SK-N-SH (cell line): Measurements from ENCODE around the gene MRPS7.
"Not testable (repeated sequence)": the region's sequence is repeated elsewhere in the genome, so short reads cannot be mapped to it uniquely, and the experiment has no call there.

Experiments
- EZH2phosphoT487 ChIP-seq: fragments of 200-600 bp; sonication (generic); IDR thresholded peaks from 2 replicates; pipeline ENCODE4 v1.6.1; 2017; ENCODE audit warnings: low read depth, mixed run types, mild to moderate bottlenecking, antibody characterized with exemption, moderate library complexity, borderline replicate concordance
- MXI1 ChIP-seq: IDR thresholded peaks from 2 replicates; pipeline ENCODE4 v1.6.1; 2012; ENCODE audit warnings: mild to moderate bottlenecking, low read depth, low read length, improper control_type of control experiment
- REST ChIP-seq: IDR thresholded peaks from 2 replicates; pipeline ENCODE4 v1.6.1; 2012; ENCODE audit warnings: mild to moderate bottlenecking, low read depth, low read length, moderate library complexity
- TAF1 ChIP-seq: IDR thresholded peaks from 2 replicates; pipeline ENCODE4 v1.6.1; 2012; ENCODE audit warnings: low read depth, mild to moderate bottlenecking, low read length, moderate library complexity, borderline replicate concordance

GRCh38 chr17:75280189-75280588, 18.5 kb downstream of the MRPS7 start:
- not testable (repeated sequence) for TF ChIP-seq EZH2phosphoT487, TAF1, MXI1, REST
